Ureter (tissue), 1 donor: Measurements from ENCODE around the gene MARK2. TPM values are rescaled to one million over a fixed set of nuclear protein-coding genes. Genes with fewer than 3 reads are reported as not detected.

Source experiments
- DNase-seq: peaks from one replicate; pipeline ENCODE4 v3.0.0-alpha.2; 2020; ENCODE audit warnings: low spot score
- total RNA-seq: library from RNA; stranded (reverse); gene quantifications from one replicate; pipeline ENCODE4 v1.2.4, GENCODE V29; 2023
- donor health status: DM: yes; HTN: yes; CAD: no.

MARK2 gene
- total RNA-seq, 1 donor from 2014 or later, result 61.5 TPM

DNA sequence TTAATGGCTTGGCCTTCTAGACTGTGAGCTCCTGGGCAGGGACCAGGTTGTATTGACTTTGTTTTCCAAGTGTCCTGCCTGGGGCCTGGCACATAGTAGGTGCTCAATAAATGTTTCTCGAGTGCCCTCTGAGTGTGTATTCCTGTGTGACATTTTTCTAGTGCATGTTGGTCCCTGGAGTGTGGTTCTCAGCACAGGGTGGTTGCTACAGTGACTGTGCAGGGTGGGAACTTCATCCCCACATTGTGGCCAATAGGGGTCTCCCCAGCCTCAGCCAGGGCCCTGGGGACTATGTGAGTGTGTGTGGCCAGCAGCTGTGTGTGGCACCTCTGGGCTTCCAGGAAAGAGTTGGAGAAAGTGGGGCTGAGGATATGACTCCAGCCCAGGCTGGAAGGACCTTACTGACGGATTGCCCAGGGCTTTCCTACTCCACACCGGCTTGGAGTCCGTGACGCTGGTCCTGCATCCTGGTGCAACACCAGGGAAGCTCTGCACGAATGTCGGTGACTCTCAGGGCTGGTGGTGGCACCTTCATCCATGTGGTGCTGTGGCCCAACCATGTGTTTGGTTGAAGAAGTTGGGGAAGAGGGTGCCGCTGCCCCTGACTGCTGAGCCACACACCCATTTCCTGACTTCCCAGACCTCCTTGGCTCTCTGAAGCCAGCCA, 9.0 kb upstream of the MARK2 start:
- DNase-seq, result no peak

DNA sequence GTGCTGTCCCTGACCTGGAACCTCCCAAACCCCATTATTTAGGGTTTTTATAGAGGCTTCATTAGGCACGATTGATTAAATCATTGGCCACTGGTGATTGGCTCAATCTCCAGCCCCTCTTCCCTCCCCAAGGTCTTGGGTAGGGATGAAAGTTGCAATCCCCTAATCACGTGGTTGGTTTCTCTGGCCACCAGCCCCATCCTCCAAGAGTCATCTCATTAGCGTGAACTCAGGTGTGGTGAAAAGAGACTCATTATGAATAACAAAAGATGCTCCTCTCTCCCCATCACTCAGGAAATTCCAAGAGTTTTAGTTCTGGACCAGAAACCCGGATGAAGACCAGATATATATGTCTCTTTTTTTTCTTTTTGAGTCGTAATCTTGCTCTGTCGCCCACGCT, 7.6 kb upstream of the MARK2 start:
- DNase-seq, result no peak

DNA sequence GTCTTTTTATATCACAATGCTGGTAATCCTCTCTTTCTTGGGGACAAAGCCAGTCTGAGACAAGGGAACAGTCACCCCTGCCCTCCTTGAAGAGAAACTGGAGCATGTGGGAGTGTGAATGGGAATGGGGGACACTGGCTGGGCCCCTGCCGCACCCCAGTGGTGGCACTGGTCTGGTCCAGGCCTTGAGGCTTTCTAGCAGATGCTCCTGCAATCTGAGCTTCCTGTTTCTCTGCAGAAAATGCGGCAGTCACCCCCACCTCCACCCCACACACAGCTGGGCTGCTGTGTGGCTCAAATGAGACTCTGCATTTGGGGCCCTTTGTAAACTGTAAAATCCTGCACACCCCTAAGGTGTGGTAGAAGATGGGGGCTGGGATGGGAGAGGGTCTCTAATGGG, 6.6 kb upstream of the MARK2 start:
- DNase-seq, result no peak

DNA sequence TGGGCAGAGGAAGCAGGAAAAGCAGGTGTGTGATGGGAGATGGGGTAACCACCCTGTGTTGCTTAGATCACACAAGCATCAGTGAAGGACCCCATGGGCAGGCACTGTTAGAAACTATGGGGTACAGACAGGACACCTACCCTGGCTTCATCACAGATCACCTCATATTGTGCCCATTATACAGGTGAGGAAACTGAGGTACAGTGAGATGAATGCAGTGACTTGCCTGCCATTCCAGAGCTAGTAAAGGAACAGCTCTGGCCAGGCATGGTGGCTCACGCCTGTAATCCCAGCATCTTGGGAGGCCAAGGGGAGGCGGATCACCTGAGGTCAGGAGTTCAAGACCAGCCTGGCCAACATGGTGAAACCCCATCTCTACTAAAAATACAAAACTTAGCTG, 5.9 kb upstream of the MARK2 start:
- no peak for DNase-seq

DNA sequence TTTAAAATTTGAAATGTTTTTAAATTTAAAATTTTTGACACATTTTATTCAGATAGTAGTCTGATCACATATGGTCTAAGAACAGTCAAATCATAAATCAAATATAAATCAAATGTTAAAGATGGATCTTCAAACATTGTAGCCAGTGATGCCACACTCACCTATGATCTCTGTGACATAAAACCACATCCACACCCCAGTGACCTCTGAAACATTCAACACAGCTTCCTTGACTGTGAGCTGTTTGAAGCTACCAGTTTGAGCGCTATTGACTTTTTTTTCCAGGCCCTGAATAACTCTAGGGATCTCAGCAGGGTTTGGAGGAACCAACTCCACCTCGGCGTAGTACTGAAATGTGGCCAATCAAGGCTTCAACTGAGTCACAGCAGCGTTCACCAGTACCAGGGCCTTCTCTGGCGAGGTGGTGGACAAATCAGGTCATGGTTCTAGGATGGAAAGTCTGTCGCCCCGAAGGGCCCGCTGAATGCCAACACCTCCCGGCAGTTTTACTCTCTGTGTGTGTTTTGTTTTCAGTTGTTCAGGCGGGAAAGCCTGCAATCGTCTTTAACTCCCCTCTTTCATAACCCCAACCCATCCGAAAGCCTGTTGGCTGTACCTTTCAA, 4.3 kb upstream of the MARK2 start:
- no peak for DNase-seq

DNA sequence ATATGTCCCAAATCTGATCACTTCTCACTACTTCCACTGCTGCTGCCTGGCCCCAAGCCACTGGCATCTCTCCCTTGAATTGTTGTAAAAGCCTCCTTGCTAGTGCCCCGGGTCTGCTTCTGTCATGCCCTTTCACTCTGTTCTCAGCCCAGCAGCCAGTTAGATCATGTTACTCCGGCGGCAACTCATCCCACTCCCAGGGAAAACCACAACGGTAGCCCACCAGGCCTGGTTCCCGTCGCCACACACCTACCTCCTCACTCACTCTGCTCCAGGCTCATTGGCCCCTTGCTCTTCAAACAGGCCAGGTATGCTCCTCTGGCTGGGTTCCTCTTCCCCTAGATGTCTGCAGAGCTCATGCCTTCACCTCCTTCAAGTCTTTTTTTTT, 3.8 kb upstream of the MARK2 start:
- no peak for DNase-seq

DNA sequence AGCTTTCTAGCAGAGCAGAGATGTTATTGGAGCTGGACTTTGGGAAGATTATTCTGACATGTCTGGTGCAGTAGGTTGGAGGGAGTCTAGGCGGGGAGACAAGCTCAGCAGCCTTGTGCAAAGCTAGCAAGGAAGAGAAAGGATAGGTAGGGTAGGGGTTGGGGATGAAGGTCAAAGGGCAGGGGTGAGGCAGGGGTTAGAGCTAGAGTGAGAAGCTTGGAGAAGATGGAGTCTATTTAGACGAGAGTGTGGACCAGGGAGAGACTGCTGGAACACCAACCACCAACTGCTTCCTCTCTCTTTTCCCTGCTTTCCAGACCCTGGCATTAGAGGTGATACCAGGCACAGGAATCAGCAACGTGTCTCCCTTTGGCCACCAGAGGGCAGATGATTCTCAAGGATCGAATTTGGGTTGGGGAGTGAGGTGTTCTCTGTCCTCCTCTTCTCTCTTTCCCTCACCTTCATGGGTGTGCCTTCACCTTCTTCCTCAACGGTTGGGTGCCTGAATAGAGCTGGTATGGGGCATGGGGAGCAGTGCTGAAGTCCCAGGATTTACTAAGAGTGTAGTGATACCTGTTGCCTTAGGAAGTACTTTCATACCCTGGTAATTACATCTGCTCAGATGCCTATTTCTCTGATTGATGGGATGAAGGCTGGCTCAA, 1.8 kb upstream of the MARK2 start:
- DNase-seq, result peak; percentile 86

DNA sequence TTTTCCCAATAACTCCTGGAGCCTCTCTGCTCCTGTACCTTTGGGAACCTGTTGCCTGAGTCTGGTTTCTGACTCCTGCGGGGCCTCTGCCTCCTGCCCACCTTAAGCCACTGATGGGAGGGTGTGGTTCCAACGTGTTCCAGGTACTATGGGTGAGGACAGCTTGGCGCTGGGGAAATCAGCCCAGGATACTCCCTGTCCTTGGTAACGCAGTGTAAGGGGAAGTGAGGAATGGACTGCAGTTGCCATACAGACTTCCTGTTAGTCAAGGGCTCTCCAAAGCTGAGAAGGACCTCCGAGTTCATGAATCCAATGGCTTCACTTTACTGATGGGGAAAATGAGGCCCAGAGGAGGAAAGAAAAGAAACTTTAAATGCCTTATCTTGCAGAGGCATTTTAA, 1.2 kb upstream of the MARK2 start:
- no peak for DNase-seq

DNA sequence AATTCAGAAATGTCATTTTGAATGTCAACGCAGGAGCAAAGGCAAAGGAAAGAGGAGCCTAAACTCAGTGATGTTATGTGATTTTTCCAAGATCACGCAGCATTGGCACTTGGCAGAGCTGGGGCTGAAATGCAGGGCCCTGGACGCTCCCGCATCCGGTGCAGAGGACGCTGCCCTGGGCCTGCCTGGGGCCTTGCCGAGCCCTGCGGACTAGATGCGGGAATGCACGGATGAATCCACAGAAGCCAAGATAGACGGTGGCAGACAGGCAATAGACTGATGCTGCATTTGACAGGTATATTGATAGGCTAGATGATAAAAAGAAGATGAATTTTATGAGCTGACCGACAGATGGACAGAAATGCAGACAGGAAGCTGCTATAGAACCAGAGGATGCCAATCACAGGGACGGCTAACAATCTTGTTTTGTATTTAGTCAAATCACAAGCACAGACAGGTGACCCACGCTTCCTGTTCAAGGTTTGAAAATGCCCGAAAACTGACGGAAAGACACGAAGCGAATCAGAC, 696 bp upstream of the MARK2 start:
- DNase-seq, result no peak

DNA sequence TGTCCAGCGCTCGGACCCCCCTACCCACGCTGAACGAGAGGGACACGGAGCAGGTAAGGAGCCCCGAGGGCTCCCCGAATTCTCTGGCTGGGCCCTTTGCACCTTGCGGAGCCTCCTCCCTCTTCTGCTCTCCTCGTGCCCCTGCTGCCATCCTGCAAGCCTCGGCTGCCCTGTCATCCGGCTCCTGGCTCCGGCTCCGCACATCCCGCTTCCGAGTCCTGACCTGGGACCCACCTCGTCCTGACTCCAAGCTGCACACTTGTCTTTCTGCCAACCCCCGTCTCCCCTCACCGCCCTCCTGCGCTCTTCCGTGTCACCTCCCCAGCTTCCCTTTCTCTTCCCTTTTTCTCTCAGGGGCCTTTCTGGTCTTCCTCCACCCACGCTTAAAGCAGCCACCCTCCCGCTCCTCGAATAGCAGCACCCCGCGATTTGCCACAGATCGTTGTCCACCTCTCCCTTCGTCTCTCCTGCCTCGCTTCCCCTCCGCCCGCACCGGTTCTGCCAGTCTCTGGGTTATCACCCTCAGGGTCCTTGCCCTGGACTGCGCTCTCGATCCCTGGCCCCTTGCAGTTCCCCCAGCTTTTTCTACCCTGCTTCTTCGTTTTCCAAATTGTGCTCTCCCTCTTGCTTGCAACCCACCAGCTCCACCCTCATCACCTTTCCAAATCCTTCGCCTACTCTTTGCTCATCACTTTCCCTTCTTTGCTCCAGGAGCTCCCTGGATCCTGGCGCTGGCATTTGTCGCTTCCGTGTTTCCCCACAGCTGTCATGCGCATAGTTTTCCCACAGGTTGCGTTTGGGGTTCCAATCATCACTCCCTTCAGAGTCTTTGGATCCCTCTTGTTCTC, 822 bp downstream of the MARK2 start:
- no peak for DNase-seq

DNA sequence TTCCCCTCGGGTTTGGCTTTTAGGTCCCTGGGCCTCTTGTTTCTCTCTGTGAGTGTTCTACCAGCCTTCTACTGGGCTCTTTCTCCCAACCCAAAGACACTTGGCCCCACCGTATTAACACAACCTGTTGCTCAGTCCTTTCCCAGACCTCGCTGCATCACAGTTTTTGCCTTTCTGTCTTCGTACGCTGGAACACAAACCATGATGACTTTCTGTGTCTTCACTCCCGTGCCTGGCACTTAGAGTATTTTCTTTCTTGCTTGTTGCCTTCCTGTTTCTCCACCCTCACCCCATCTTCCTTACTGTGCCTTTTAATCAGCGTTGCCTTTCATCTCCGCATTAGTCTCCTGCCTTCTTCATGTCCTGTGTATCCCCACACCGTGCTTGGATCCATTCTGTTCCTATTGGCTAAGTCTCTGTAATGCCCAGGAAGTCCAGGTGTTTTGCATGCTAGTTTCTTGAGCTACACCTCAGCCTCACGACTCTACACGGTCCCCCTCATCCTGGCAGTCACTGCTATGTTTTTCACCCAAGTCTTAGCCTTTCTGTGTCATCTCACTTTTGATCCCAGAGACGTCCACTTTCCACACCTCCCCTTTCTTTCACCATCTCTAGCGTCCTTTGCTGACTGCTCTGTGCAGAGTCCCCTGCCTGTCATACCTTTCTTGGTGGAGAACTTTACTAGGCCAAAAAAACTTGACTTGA, 1.6 kb downstream of the MARK2 start:
- no peak for DNase-seq

DNA sequence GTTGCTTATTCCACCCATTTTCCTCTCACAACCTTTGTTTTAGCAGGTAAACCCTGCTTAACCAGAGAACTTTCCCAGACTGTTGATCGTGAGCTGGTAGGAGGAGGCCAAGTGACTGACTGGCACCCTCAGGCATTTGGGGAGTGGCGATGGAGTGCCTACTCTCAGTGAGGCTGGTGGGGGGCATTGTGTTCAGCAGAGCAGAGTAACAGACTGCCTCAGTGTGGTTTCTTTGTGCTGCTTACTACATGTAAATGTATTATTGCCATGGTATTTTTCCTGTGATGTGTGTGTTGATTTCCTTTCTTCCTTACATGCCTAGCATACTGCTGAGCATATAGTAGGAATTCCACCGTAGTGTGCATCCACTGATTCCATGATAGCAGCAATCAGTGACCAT, 2.6 kb downstream of the MARK2 start:
- DNase-seq, result no peak

DNA sequence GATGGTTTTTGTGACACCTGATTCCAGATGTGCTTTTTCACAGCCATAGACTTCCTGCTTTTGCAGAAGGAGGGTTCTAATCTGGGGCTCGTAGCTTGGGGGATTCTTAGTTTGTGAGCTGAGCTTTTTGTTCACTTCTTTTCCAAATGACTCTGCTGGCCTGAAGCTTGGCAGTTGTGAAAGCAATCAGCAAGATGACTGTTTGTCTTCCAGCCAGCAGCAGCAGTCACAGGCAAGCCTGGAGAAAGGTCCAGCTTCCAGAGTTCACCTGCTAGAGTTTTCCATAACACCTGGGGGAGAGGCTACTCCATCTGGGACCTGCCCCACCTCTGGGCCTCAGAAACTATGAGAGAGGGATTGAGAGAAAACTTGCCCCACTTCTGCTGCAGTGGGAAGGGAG, 4.1 kb downstream of the MARK2 start:
- no peak for DNase-seq

DNA sequence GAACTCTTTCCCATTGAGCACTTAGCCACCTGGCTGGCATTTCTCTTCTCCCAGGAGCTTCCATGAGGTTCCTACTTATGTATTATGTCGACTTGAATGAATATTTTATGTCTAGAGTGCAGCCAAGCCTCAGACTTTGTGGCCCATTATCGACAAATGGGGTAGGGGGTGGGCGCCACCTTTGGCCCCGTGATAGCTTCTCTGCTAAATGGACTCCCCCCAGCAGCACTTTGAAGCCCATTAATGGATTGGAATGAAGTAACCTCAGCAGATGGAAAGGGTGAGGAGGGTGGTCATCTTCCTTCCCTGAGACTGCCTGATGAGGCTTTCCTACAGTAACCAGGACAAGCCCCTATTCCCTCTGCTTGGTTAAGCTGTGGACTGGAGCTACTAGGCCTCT, 5.9 kb downstream of the MARK2 start:
- DNase-seq, result no peak

DNA sequence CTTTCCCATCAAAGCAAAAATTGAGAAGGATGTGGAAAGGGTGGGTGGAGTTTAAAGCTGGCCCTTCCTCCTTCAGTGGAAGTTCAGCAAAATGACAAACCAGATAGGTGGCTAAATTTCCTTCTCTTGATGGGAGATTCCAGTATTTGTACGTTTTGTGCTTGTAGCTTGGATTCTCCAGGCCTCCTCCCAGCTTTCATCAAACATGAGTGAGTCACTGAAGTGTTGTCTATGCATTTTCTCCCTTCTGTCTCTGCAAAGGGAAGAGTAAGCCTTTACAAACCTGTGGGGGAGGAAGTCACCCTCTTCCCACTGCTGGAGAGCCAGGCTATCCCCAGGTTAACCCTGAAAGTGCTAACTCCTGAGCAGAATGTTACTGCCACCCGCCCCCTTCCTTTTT, 6.4 kb downstream of the MARK2 start:
- no peak for DNase-seq

DNA sequence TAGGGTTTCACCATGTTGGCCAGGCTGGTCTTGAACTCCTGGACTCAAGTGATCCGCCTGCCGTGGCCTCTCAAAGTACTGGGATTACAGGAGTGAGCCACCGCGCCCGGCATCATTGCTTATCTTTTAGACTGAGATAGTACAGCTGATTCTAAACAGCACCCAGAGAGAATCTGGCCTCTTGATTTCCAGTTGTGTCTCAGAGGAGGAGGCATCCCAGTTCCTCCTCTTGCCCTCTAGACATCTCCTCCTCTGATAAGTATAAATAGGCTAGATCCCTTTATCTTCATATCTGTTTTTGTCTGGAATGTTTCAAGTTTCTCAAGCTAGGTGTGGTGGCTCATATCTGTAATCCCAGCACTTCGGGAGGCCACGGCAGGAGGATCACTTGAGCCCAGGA, 7.0 kb downstream of the MARK2 start:
- no peak for DNase-seq

DNA sequence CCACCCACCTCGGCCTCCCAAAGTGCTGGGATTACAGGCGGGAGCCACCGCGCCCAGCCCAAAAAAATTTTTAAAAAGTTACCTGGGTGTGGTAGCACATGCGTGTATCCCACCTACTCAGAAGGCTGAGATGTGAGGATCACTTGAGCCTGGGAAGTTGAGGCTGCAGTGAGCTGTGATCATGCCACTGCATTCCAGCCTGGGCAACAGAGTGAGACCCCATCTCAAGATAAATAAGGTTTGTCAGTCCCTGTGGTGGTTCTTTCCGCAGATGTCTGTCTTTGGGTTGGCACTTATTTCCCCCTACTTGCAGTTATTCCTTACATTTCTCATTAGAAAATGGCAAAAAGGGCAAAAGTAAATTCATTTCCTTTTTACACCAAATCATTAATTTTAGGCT, 8.0 kb downstream of the MARK2 start:
- no peak for DNase-seq

DNA sequence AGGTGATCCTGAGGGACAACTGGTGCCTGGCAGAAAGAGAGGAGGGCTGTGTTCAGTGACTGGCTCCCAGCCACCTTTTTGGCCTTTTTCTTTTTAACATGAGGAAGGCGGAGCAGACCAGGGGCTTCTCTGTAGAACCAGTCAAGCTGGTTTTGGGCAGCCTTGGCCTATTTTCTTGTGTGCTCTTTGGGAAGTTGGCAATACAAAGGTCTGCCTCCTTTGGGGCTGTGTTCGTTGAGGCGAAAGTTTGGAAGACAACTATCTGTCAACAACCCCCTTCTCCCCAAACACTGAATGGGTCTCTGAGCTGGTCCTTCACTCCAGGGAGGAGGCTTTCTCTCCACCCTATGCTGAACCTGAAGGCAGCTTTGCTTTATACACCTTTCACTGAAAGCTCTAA, 8.5 kb downstream of the MARK2 start:
- DNase-seq, result peak; percentile 64

DNA sequence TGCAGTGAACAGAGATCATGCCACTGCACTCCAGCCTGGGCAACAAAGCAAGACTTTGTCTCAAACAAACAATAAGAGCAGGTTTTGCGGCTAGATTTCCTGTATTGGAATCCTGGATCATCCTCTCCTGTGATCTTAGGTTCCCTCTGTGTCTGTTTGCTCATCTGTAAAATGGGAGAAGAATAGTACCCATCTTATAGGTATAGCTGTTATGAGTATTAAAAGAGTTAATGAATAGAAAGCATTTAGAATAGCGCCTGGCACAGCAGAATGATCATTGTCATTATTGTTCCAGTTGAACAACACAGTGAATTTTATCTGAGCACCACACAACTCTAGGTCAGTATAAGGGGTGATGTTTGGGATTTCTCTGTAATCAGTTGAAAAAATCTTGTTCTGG, 10.8 kb downstream of the MARK2 start:
- DNase-seq, result no peak

DNA sequence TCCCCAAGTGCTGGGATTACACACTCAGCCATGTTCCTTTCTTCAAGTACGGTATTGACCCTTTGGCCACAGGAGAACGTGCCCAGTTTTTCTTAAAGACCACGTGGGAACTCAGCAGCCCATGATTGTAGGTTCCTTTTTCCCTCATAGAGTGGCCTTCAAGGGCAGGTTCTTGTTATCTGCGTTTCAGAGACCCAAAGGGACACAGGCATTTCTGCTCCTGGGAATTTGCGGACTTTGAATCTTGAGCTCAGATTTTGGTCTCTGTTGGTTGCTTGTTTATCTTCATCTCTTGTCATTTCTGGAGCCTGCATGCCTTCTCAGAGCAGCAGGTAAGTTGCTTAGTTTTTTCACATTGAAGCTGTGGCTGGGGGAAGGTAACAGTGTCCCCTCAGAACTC, 12.0 kb downstream of the MARK2 start:
- no peak for DNase-seq

DNA sequence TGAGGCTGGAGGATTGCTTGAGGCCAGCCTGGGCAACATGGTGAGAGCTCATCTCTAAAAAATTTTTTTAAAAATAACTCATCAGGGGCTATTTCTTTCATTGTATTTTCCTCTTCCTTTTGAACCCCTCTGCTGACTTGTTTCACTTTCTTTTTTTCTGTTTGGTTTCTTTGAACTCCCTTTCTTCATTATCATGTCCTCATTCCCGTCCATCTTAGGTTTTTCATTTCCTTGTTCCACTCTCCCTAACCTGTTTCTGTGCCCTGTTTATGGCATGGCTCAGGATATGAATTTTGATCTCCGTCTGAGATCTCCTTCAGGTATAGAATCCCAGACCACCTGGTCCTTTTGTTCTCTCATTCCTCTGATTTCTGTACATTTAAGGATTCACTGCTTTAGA, 12.5 kb downstream of the MARK2 start:
- DNase-seq, result no peak

DNA sequence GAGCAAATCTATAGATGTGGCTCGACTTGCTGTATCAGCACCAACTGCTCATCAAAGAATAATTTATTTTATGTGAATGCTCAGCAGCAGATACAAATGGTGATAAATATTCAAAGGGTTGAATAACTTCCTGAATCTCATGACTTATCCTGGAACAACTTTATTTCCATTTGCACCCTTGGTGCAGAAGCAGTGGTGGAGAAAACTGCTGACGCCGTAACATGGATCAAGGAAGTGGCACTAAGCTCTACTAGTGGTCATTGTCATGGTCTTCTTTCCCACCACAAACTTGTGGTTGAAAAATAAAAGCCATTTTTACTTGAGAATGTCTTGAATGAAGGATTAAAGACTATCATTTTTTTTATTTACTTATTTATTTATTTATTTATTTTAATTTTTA, 14.6 kb downstream of the MARK2 start:
- no peak for DNase-seq
